AG20443 (cell line): ENCODE measurements around the gene SPAG6.
"Not testable (repeated sequence)": the region's sequence is repeated elsewhere in the genome, so short reads cannot be mapped to it uniquely, and the experiment has no call there.

Experiments
- DNase-seq: peaks from one replicate; pipeline ENCODE4 v3.0.0; 2012; ENCODE audit warnings: low spot score, mixed read lengths

Gene SPAG6

GRCh38 chr10:22345301-22346095, at the start of gene SPAG6:
TSS of gene SPAG6 (plus strand) at chr10:22345496. CDS start at chr10:22345612, 116 bp downstream.
- DNase-seq, result peak; percentile 15

GRCh38 chr10:22301193-22301592, 44.1 kb upstream of the SPAG6 start:
- no peak for DNase-seq

- DNase-seq, result no peak
Observed at GRCh38 chr10:22303461-22303860, 41.8 kb upstream of the SPAG6 start.

GRCh38 chr10:22305721-22306120, 39.6 kb upstream of the SPAG6 start:
- no peak for DNase-seq

GRCh38 chr10:22308390-22308789, 36.9 kb upstream of the SPAG6 start:
- DNase-seq, result peak; percentile 11

- no peak for DNase-seq
Observed at GRCh38 chr10:22309180-22310000, 35.9 kb upstream of the SPAG6 start.

- DNase-seq, result not testable (repeated sequence)
Observed at GRCh38 chr10:22310012-22310411, 35.3 kb upstream of the SPAG6 start.

GRCh38 chr10:22310928-22311327, 34.4 kb upstream of the SPAG6 start:
- no peak for DNase-seq

GRCh38 chr10:22314852-22315251, 30.4 kb upstream of the SPAG6 start:
- no peak for DNase-seq

GRCh38 chr10:22315455-22316285, 29.6 kb upstream of the SPAG6 start:
- no peak for DNase-seq

- peak; percentile 92 for DNase-seq
Observed at GRCh38 chr10:22316286-22317075, 28.8 kb upstream of the SPAG6 start, which contains the start of gene COMMD3. TSS of gene COMMD3 (plus strand) at chr10:22316388. CDS start at chr10:22316418, 30 bp downstream.

- DNase-seq, result no peak
Observed at GRCh38 chr10:22317076-22317370, 28.3 kb upstream of the SPAG6 start.

- DNase-seq, result no peak
Observed at GRCh38 chr10:22317771-22318565, 27.3 kb upstream of the SPAG6 start.

- no peak for DNase-seq
Observed at GRCh38 chr10:22318772-22319171, 26.5 kb upstream of the SPAG6 start.

GRCh38 chr10:22319547-22319979, 25.7 kb upstream of the SPAG6 start:
- no peak for DNase-seq

- no peak for DNase-seq
Observed at GRCh38 chr10:22319980-22320558, 25.2 kb upstream of the SPAG6 start.

GRCh38 chr10:22320591-22321155, 24.6 kb upstream of the SPAG6 start, which contains the start of gene BMI1:
TSS of gene BMI1 (plus strand) at chr10:22321099. CDS start at chr10:22326450, 5,351 bp downstream.
- peak; percentile 90 for DNase-seq

- peak; percentile 77 for DNase-seq
Observed at GRCh38 chr10:22321156-22321923, 24.0 kb upstream of the SPAG6 start.
